GOT3 (cell line): Measurements from ENCODE around the gene ANKRD44.

Experiments
- DNase-seq: peaks from one replicate; lab custom pipeline; 2025; ENCODE audit warnings: mixed read lengths; lab: John Stamatoyannopoulos, UW

Gene ANKRD44

GRCh38 chr2:197207598-197207997 lies 103.0 kb downstream of the ANKRD44 start:
- DNase-seq: no peak

- DNase-seq: no peak
These were observed 103.5 kb downstream of the ANKRD44 start for GRCh38 chr2:197207106-197207505.

- no peak for DNase-seq
These were observed 104.9 kb downstream of the ANKRD44 start for GRCh38 chr2:197205585-197206215.

DNA sequence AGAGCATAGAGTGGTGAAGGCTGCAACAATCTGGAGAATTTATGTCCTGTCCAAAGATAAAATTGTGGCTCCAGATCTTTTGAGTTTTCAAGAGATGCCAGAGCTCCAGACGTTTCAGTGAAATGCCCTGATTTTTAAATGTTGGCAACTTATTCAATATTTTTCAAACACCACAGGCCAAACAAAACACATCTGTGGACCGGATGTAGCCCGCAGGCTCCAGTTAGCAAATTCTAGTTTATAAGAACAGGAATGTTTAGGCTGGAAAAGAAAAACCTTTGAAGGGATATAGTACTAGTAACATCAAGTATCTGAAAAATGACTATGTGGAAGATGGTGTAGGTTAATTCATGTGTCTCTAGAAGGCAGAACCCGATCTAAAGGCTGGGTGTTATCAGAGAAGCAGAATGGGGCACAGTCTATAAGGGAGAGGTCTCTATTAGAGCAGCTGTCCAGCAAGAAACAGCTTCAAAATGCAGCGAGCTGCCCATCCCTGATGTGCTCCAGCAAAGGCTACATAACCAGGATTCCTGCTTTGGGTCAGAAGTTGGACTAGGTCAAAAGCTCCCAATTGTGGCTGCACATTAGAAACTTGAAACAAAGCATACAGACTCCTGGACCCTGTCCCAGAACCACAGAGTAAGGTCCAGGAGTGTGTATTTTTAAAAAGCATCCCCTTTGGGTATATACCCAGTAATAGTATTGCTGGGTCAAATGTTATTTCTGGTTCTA lies 105.9 kb downstream of the ANKRD44 start:
- no peak for DNase-seq

- no peak for DNase-seq
These were observed 108.7 kb downstream of the ANKRD44 start for GRCh38 chr2:197201874-197202273.

- DNase-seq: no peak
These were observed 109.9 kb downstream of the ANKRD44 start for GRCh38 chr2:197200762-197201058.

- no peak for DNase-seq
These were observed 110.4 kb downstream of the ANKRD44 start for GRCh38 chr2:197200051-197200761.

GRCh38 chr2:197198890-197199289 lies 111.7 kb downstream of the ANKRD44 start:
- no peak for DNase-seq

GRCh38 chr2:197197895-197198311 lies 112.7 kb downstream of the ANKRD44 start:
- no peak for DNase-seq

DNA sequence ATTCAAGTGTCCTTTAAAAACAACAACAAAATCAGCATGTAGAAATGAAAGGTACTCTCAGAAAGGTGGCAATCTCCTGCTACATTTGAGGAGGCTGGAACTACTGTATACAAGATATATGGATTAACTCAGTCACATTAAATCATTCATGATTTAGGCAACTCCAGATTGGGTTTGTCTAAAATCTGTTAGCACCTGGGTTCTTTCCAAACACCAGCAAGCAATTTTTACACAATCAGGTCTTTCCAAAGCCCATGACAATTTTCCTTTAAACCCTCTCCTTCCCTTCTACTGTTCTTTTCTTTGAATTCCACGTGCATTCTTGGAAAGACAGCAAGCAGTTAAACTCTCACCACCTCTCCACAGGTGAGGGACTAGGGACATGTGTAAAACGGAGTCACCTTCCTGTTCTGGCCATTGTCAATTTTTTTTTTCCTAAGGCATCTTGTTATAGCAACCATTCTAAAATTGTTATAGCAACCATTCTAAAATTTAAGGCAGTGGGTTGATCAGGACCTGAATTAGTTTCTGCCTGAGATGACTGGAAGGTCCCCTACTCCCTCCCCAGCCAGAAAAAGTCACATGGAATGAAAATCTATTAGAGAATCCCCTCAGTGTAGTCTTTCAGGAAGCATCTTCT lies 113.9 kb downstream of the ANKRD44 start:
- no peak for DNase-seq

GRCh38 chr2:197195518-197195917 lies 115.1 kb downstream of the ANKRD44 start:
- DNase-seq: no peak

DNA sequence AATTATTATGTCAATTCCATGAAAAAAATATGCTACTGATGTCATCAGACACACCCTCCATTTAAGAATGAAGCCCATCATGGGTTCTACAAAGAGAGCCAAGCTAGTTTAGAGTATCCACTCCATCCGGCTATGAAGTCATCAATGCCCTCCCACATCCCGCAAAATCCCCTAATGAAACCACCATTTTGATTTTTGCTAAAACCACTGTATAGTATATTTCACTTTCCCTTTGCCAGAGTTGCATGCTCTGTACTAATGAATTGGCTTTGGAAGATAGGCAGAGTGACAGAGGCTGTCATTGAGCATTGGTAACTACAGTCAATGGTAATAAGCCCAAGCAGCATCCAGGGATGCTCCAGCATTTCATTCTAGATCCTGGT lies 118.6 kb downstream of the ANKRD44 start:
- DNase-seq: no peak

DNA sequence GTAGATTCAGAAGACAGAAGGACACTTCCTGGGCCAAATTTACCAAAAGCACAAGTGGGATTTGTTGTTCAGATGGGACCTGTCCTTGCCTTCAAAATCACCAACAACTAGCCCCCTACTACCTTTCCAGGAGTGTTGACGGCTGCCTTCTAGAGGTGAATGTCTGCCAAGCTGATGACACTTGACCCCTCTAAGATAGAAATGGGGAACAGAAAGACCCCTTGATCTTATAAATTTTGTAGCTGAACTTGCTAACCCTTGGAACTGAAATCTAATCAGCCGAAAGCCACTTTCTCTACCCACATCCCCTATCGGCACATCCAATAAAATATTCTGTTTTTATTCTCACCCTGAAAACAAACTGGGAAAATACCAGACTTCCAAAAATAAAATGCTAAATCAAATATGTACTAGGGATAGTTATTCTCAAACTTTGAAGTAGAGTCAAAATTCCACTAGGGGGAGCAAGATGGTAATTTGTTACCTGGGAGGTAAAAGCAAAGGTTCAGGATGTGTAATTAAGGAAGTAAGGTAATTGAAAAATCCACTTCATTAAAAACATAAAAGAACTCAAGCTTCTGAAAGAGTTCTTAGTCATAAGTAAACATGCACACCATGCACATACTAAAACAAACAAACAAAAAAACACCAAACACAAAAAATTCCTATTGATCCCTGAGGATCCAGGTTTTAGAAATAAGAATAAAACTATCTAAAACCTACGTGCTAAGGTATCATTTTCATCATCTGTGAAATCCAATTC lies 119.2 kb downstream of the ANKRD44 start:
- DNase-seq: no peak

GRCh38 chr2:197190100-197190432 lies 120.5 kb downstream of the ANKRD44 start:
- DNase-seq: no peak

DNA sequence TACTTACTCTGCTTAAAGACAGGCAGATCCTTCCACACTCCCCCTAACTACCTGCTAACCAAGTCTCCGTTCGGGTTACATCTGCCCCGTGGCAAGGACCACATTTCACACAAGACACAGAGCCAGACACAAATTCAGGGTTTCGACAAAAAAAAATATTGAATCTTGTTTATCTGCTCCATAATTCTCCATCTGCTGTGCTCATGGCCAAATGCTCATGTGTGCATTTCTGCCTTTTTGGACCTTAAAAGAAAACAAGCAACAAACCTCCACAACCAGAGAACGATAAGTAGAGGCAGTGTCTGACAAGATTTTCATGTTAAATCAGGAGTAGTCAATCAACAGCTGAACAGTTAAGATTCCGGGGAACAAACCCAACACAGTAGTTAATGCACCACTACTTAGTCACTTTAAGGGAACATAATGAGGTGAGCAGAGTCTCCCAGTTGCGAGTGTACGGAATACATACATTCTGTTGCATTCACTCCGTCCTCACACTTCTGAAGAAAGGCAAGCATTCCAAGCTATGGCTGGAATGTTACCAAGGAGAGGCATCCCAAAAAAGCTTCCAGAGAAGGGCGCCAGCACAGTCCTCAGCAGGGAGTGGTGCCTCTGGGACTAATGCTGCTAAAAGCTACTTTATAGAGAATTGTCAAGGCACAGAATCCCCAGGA lies 121.0 kb downstream of the ANKRD44 start:
- DNase-seq: no peak

DNA sequence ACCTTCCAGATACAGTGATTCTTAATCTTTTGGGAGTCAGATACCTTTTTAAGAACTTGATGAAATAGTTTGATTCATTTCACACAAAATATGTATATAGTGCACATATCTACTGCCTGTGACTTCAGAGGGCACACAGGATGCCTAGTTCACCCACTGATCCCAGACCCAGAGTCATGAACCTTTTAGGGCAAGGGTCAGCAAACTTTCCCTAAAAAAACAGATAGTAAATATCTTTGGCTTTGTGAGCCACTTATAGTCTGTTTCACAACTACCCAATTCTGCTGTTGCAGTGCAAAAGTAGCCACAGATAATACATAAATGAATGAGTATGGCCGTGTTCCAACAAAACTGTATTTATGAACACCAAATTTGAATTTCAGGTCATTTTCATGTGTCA lies 124.9 kb downstream of the ANKRD44 start:
- no peak for DNase-seq

DNA sequence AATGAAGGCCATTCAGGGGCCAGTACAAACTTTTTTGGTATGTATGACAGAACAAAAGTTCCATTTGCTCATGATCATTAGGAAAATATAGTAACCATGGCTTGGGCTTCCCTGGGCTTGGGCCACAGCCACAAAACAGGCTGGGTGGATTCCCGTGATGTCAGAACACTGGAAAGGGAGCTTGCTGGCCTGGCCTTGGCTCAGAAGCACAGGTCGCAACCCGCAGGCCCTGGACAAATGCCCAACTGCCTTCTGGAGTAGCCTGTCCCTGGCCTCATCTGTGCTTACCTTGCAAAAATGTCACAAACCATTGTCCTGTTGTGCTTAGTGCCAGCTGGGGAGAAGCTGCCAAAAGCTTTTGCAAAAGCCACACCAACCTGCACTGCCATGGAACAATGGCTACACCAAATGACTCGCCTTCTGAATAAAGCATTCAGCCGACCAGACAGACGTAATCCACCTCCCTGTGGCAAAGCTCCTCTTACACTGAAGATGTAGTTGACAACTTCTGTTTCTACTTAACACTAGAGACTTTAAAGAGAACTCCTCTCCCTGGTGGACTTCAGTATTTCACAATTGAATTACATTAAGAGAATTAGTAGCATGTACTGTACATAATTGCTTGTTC lies 125.5 kb downstream of the ANKRD44 start:
- DNase-seq: no peak

DNA sequence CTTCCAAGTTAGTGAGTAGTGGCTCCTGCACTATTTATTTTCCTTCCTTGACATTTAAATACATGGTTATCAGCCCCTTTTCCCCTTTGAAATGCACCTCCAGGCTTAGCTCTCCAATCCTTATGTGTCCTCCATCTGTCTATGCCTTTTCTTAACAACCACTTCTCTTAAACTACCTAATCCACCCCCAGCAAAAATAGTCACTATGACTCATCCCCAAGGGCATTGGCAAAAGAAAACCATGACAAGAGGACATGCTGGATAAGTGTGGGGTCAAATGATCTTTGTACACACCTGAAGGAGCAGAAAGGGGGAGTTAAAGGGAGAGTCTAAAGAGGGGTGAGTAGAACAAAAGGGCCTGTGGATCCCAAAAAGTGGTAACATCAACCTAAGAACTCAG lies 127.2 kb downstream of the ANKRD44 start:
- DNase-seq: no peak

DNA sequence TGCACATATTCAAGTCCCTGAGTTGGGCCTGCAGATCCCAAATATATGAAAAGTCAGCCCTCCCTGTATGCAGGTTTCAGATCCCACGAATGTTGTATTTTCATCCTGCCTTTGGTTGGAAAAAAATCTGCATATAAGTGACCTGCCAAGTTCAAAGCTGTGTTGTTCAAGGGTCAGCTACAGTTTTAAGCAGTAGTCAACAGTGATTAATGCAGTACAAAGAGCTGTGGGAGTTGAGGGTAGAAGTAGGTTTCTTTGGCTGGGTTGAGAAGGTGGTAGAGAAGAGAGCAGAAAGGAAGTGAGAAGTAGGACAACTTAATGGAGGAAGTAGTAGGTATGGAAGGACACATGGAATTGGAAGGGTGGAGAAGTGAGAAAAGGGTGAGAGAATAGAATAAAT lies 127.9 kb downstream of the ANKRD44 start:
- DNase-seq: no peak

DNA sequence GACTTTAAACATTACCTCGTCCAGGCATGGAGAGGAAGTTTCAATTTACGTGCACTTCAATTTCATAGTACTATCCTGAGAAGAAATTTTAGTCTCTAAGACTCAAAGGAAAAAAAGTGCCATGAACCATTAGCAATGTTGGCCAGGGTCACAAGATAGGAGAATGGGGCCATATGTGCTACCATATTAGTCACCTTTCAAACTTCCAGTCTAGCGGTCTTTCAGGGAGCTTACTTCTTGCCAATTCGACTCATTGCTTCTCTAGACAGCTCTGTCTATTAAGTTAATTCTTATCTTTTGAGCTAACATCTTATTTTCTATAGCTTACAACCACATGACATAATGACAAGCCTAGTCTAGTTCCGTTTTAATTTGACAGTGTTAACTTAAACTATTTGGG lies 129.1 kb downstream of the ANKRD44 start:
- DNase-seq: no peak
